ENCODE data around the gene GCSAML.

GRCh38 chr1:247528812-247529474 lies 20.0 kb upstream of the GCSAML start:
- TF ChIP-seq ZNF423 (tag by site-specific recombination; IDR thresholded peaks at IDR 0.05) (no peak), ZNF24 (tag by site-specific recombination; IDR thresholded peaks at IDR 0.05) (no peak), CTCF (tag by site-specific recombination; IDR thresholded peaks at IDR 0.05) (no peak), ZBTB49 (tag by site-specific recombination; IDR thresholded peaks at IDR 0.05; ENCODE audit: low read depth) (no peak), ZBTB21 (tag by site-specific recombination; IDR thresholded peaks at IDR 0.05) (no peak)
- TF ChIP-seq, protein P1, sequence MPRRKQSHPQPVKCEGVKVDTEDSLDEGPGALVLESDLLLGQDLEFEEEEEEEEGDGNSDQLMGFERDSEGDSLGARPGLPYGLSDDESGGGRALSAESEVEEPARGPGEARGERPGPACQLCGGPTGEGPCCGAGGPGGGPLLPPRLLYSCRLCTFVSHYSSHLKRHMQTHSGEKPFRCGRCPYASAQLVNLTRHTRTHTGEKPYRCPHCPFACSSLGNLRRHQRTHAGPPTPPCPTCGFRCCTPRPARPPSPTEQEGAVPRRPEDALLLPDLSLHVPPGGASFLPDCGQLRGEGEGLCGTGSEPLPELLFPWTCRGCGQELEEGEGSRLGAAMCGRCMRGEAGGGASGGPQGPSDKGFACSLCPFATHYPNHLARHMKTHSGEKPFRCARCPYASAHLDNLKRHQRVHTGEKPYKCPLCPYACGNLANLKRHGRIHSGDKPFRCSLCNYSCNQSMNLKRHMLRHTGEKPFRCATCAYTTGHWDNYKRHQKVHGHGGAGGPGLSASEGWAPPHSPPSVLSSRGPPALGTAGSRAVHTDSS (tag by site-specific recombination; IDR thresholded peaks at IDR 0.05): no peak

Measured in HEK293 (cell line).